H7 (cell line): Measurements from ENCODE around the gene GAGE12H. TPM values are rescaled to one million over a fixed set of nuclear protein-coding genes. Genes with fewer than 3 reads are reported as not detected.
"Not testable (repeated sequence)": the region's sequence is repeated elsewhere in the genome, so short reads cannot be mapped to it uniquely, and the experiment has no call there.

Experiments used
- DNase-seq: peaks from one replicate; pipeline ENCODE4 v3.0.0; 2012
- H3K27me3 ChIP-seq: 2 replicates; pipeline ENCODE4 v1.6.0; 2011; ENCODE audit warnings: mild to moderate bottlenecking, low read length; ENCODE audit not compliant: control insufficient read depth, insufficient read depth
- H3K36me3 ChIP-seq: replicated peaks from 2 replicates; pipeline ENCODE4 v1.5.1; 2011; ENCODE audit warnings: low read length; ENCODE audit not compliant: control insufficient read depth, insufficient read depth
- H3K4me3 ChIP-seq: 2 replicates; pipeline ENCODE4 v1.5.1; 2011; ENCODE audit warnings: low read depth, mild to moderate bottlenecking, control low read depth, low read length, moderate library complexity; ENCODE audit not compliant: insufficient read depth
- total RNA-seq: library from RNA; depleted of rRNA; stranded (reverse); fragments of >200 nt; shearing (Covaris generic); gene quantifications from 2 replicates; pipeline ENCODE4 v1.2.3, GENCODE V29; 2014; rRNA removed

The GAGE12H gene
- not detected in 2 replicates for total RNA-seq

GRCh38 chrX:49579649-49580048, at the start of gene GAGE12H:
Gene GAGE12H (plus strand): TSS chrX:49579949. CDS start chrX:49581104, 1,155 bp downstream.
- H3K36me3 ChIP-seq, H3K27me3 ChIP-seq, H3K4me3 ChIP-seq, DNase-seq: not testable (repeated sequence)

- not testable (repeated sequence) for DNase-seq, H3K36me3 ChIP-seq, H3K4me3 ChIP-seq, H3K27me3 ChIP-seq
Observed at GRCh38 chrX:49531877-49532276, 47.9 kb upstream of the GAGE12H start, which contains the start of gene GAGE12C. Gene GAGE12C (plus strand): TSS chrX:49532177. CDS start chrX:49533332, 1,155 bp downstream.

GRCh38 chrX:49541433-49541832, 38.3 kb upstream of the GAGE12H start, which contains the start of gene GAGE12D:
Gene GAGE12D (plus strand): TSS chrX:49541733. CDS start chrX:49542888, 1,155 bp downstream.
- not testable (repeated sequence) for H3K36me3 ChIP-seq, DNase-seq, H3K4me3 ChIP-seq, H3K27me3 ChIP-seq

- H3K4me3 ChIP-seq, DNase-seq, H3K27me3 ChIP-seq, H3K36me3 ChIP-seq: not testable (repeated sequence)
Observed at GRCh38 chrX:49550989-49551388, 28.8 kb upstream of the GAGE12H start, which contains the start of gene GAGE12E. Gene GAGE12E (plus strand): TSS chrX:49551289. CDS start chrX:49552444, 1,155 bp downstream.

GRCh38 chrX:49560542-49560941, 19.2 kb upstream of the GAGE12H start, which contains the start of gene GAGE12F:
Gene GAGE12F (plus strand): TSS chrX:49560842. CDS start chrX:49561997, 1,155 bp downstream.
- not testable (repeated sequence) for H3K36me3 ChIP-seq, H3K4me3 ChIP-seq, H3K27me3 ChIP-seq, DNase-seq

- H3K27me3 ChIP-seq, H3K4me3 ChIP-seq, DNase-seq, H3K36me3 ChIP-seq: not testable (repeated sequence)
Observed at GRCh38 chrX:49568728-49569127, 11.0 kb upstream of the GAGE12H start.

GRCh38 chrX:49569152-49569551, 10.6 kb upstream of the GAGE12H start:
- DNase-seq, H3K36me3 ChIP-seq, H3K27me3 ChIP-seq, H3K4me3 ChIP-seq: not testable (repeated sequence)

GRCh38 chrX:49570100-49570499, 9.6 kb upstream of the GAGE12H start, which contains the start of gene GAGE12G:
Gene GAGE12G (plus strand): TSS chrX:49570400. CDS start chrX:49571555, 1,155 bp downstream.
- not testable (repeated sequence) for H3K27me3 ChIP-seq, H3K36me3 ChIP-seq, DNase-seq, H3K4me3 ChIP-seq

GRCh38 chrX:49589196-49589595, 9.4 kb downstream of the GAGE12H start, which contains the start of gene GAGE2A:
Gene GAGE2A (plus strand): TSS chrX:49589496. CDS start chrX:49590651, 1,155 bp downstream.
- H3K4me3 ChIP-seq, H3K36me3 ChIP-seq, DNase-seq, H3K27me3 ChIP-seq: not testable (repeated sequence)

- not testable (repeated sequence) for DNase-seq, H3K27me3 ChIP-seq, H3K4me3 ChIP-seq, H3K36me3 ChIP-seq
Observed at GRCh38 chrX:49589769-49590478, 10.2 kb downstream of the GAGE12H start.

GRCh38 chrX:49590488-49590887, 10.7 kb downstream of the GAGE12H start:
- not testable (repeated sequence) for H3K36me3 ChIP-seq, DNase-seq, H3K27me3 ChIP-seq, H3K4me3 ChIP-seq

- not testable (repeated sequence) for DNase-seq, H3K27me3 ChIP-seq, H3K36me3 ChIP-seq, H3K4me3 ChIP-seq
Observed at GRCh38 chrX:49598720-49599119, 19.0 kb downstream of the GAGE12H start, which contains the start of gene GAGE1. Gene GAGE1 (plus strand): TSS chrX:49599020. CDS start chrX:49600175, 1,155 bp downstream.

GRCh38 chrX:49610718-49611310, 31.1 kb downstream of the GAGE12H start:
- H3K36me3 ChIP-seq = no peaks in the 10 kb centered on the region
- H3K4me3 ChIP-seq = no peak overlapping the region
- DNase-seq = no peak
- H3K27me3 ChIP-seq = no peaks in the 10 kb centered on the region

- no peak overlapping the region for H3K4me3 ChIP-seq
- no peaks in the 10 kb centered on the region for H3K27me3 ChIP-seq
- no peak for DNase-seq
- no peaks in the 10 kb centered on the region for H3K36me3 ChIP-seq
Observed at GRCh38 chrX:49618574-49618973, 38.8 kb downstream of the GAGE12H start.
